ENCODE results near the gene PDE1A. TPM values are rescaled to one million over a fixed set of nuclear protein-coding genes. Genes with fewer than 3 reads are reported as not detected.
A peak's percentile ranks its signal among the peaks of the same experiment; 100 is the strongest.

The PDE1A gene
- total and polyA plus RNA-seq, 2 of the 13 experiments (the other 11 are each of a cell fraction or from before 2014, with no cell fraction given): not detected

DNA sequence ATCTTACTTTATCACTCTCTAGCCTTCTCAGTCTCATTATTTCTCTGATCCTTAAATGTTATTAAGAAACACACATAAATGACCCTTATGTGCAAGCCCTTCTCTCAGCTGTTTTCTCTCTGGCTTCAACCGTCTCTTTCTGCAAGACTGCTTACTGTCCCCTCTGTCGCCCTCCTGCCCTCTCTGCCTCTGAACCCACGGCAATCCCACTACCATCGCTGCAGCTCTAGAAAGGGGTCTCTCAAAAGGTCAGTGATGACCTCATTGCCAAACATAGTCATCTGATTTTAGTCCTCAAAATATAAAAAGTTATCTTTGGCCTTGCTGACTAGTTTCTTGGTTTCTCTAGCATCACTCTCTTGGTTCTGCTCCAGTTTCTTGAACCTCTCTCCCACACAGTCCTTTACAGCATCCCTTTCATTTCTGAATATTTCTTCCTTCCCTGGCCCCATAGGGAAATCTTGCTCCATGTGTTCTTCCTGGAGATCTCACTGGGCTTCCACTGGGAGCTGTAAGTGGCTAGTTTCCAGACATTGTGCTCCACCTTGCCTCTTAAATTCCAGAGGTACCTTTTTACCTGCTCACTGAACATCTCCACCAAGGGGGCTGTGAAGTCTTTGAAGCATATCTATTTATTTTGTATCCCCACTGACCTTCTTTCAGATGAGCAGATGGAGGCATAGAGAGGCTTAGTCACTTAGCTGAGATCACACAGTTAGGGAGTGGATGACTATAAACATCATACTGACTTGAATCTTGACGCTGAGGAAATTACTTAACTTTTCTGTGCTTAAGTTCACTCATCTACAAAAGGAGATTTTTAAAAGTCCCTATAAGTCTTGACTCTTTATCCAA, 96.2 kb downstream of the PDE1A start:
- TF ChIP-seq, protein P1, sequence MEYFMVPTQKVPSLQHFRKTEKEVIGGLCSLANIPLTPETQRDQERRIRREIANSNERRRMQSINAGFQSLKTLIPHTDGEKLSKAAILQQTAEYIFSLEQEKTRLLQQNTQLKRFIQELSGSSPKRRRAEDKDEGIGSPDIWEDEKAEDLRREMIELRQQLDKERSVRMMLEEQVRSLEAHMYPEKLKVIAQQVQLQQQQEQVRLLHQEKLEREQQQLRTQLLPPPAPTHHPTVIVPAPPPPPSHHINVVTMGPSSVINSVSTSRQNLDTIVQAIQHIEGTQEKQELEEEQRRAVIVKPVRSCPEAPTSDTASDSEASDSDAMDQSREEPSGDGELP (IDR thresholded peaks at IDR 0.05; ENCODE audit: borderline replicate concordance, low read depth): no peak
- TF ChIP-seq ATF7 (IDR thresholded peaks at IDR 0.05) (peak; percentile 56), ATF7 (CRISPR knock-in tag; IDR thresholded peaks at IDR 0.05) (no peak)
- Histone ChIP-seq H3K4me2 (ENCODE audit: low read depth, low read length) (no peak overlapping the region), H3K36me3 (replicated peaks in 1 of 2; ENCODE audit: control insufficient read depth in 1 of 2, insufficient read depth in 2 of 2, low read length in 2 of 2) (no peaks in the 10 kb centered on the region), H3K9ac (ENCODE audit: insufficient read depth, low read depth, low read length) (no peak overlapping the region), H3K4me3 (replicated peaks in 1 of 3; ENCODE audit: insufficient read depth in 1 of 3, low read depth in 2 of 3, low read length in 3 of 3) (no peak overlapping the region), H3K79me2 (ENCODE audit: insufficient read depth, low read length) (no peaks in the 10 kb centered on the region), H3K27ac (ENCODE audit: extremely low read length, insufficient read depth, low read length) (no peak overlapping the region), H3K9me3 (ENCODE audit: low read length) (no peaks in the 10 kb centered on the region), H2AFZ (ENCODE audit: low read length) (no peak overlapping the region), H3K4me1 (ENCODE audit: insufficient read depth, low read length) (no peaks in the 10 kb centered on the region), H4K20me1 (ENCODE audit: insufficient read depth, low read length) (no peaks in the 10 kb centered on the region), H3K27me3 (ENCODE audit: control insufficient read depth in 1 of 2, insufficient read depth in 2 of 2, low read length in 2 of 2) (no peaks in the 10 kb centered on the region)
- 11% methylated on average over 5 of the region's 5 CpGs for WGBS (ENCODE audit: low lambda C conversion rate)
- DNase-seq (ENCODE audit: low spot score) (no peak), FAIRE-seq (no peak), ATAC-seq (no peak)
- ChIA-PET CTCF (ENCODE audit: low intra/inter-chr PET ratio, low total read pairs) (no interaction called here), POLR2A (no interaction called here)
- intact Hi-C loops (cut with micrococcal nuclease; ENCODE audit: unreplicated experiment): no loop called here
- in situ Hi-C loops (cut with HindIII; ENCODE audit: extremely low pct_ligation_motif_present, low pct_unique_long_range_greater_than_20kb): no loop called here
- no TSS peak for BruUV-seq (replicated peaks)

DNA sequence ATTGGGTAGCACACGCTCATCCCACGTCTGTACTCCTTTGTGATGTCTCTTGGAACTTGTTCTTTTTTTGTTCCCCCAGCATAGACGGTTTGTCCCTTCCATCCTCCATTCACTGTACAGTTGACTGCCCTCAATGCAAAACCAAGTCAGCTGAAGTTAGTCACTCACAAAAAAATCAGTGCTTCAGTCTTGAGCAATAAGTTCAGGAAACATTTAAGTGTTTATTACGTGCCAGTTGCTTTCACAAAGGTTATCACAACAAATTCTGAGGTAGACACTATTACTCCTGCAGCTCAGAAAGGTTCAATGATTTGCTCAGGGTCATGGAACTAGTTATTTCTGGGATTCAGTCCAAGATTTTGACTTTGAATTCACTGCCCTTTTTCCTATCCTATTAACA, 102.2 kb downstream of the PDE1A start:
- H3K36me3 ChIP-seq (replicated peaks in 1 of 2; ENCODE audit: control insufficient read depth in 1 of 2, insufficient read depth in 2 of 2, low read length in 2 of 2): no peaks in the 10 kb centered on the region
- no peaks in the 10 kb centered on the region for H3K4me1 ChIP-seq (ENCODE audit: insufficient read depth, low read length)
- H4K20me1 ChIP-seq (ENCODE audit: insufficient read depth, low read length): no peaks in the 10 kb centered on the region
- no peak for FAIRE-seq
- in situ Hi-C loops (cut with HindIII; ENCODE audit: extremely low pct_ligation_motif_present, low pct_unique_long_range_greater_than_20kb) (no loop called here), intact Hi-C loops (cut with micrococcal nuclease; ENCODE audit: unreplicated experiment) (no loop called here)
- DNase-seq (ENCODE audit: low spot score): no peak
- POLR2A ChIA-PET: no interaction called here
- CTCF ChIA-PET (ENCODE audit: low intra/inter-chr PET ratio, low total read pairs): no interaction called here
- ATAC-seq: no peak
- H3K4me2 ChIP-seq (ENCODE audit: low read depth, low read length): no peak overlapping the region
- H3K9me3 ChIP-seq (ENCODE audit: low read length): no peaks in the 10 kb centered on the region
- under 1% methylated on average over 4 of the region's 4 CpGs for WGBS (ENCODE audit: low lambda C conversion rate)
- H3K27me3 ChIP-seq (ENCODE audit: control insufficient read depth in 1 of 2, insufficient read depth in 2 of 2, low read length in 2 of 2): no peaks in the 10 kb centered on the region
- no peak overlapping the region for H3K9ac ChIP-seq (ENCODE audit: insufficient read depth, low read depth, low read length)
- no peaks in the 10 kb centered on the region for H3K79me2 ChIP-seq (ENCODE audit: insufficient read depth, low read length)
- BruUV-seq (replicated peaks): no TSS peak
- no peak for TF ChIP-seq ZNF460 (CRISPR knock-in tag; IDR thresholded peaks at IDR 0.05; ENCODE audit: borderline replicate concordance)
- TF ChIP-seq, protein P2, sequence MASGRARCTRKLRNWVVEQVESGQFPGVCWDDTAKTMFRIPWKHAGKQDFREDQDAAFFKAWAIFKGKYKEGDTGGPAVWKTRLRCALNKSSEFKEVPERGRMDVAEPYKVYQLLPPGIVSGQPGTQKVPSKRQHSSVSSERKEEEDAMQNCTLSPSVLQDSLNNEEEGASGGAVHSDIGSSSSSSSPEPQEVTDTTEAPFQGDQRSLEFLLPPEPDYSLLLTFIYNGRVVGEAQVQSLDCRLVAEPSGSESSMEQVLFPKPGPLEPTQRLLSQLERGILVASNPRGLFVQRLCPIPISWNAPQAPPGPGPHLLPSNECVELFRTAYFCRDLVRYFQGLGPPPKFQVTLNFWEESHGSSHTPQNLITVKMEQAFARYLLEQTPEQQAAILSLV (CRISPR knock-in tag; IDR thresholded peaks at IDR 0.05; ENCODE audit: borderline replicate concordance): no peak
- no peak for TF ChIP-seq ZFAT (CRISPR knock-in tag; conservative IDR thresholded peaks at IDR 0.05)
- no peak for TF ChIP-seq ZSCAN12 (CRISPR knock-in tag; IDR thresholded peaks at IDR 0.05)
- no peak for TF ChIP-seq ZNF343 (CRISPR knock-in tag; IDR thresholded peaks at IDR 0.05)
- TF ChIP-seq ETV5 (CRISPR knock-in tag; IDR thresholded peaks at IDR 0.05; ENCODE audit: borderline replicate concordance): no peak
- no peak overlapping the region for H3K27ac ChIP-seq (ENCODE audit: extremely low read length, insufficient read depth, low read length)
- H3K4me3 ChIP-seq (replicated peaks in 1 of 3; ENCODE audit: insufficient read depth in 1 of 3, low read depth in 2 of 3, low read length in 3 of 3): no peak overlapping the region
- no peak overlapping the region for H2AFZ ChIP-seq (ENCODE audit: low read length)

Measured in HepG2 (cell line).